Measurements from ENCODE around the gene BRD3.

GRCh38 chr9:134036130-134036529 lies 31.7 kb downstream of the BRD3 start:
- TF ChIP-seq CTCF (IDR thresholded peaks at IDR 0.05; ENCODE audit: insufficient read depth, low read depth, low read length) (no peak), EZH2 (IDR thresholded peaks at IDR 0.05; ENCODE audit: insufficient read depth, low read length) (no peak)

Measured in astrocyte (in vitro differentiated cells and primary cell).